ENCODE data around the gene FAF1. TPM values are rescaled to one million over a fixed set of nuclear protein-coding genes. Genes with fewer than 3 reads are reported as not detected.

Gene FAF1
- total RNA-seq, 4 donors from 2014 or later: 60.4 to 89.0 (median 67.8) TPM

- Histone ChIP-seq H3K27me3 (no peaks in the 10 kb centered on the region), H3K9me3 (no peaks in the 10 kb centered on the region), H3K4me3 (no peak overlapping the region), H3K36me3 (no peaks in the 10 kb centered on the region), H3K27ac (no peak overlapping the region), H3K4me1 (peaks cover 0 to 20% (median 0%) of the 10 kb centered on the region in 3 donors)
- ATAC-seq: no peak
- TF ChIP-seq POLR2AphosphoS5 (IDR thresholded peaks at IDR 0.05) (no peak), CTCF (IDR thresholded peaks at IDR 0.05) (no peak), EP300 (IDR thresholded peaks at IDR 0.05) (no peak), POLR2A (IDR thresholded peaks at IDR 0.05) (no peak)
- 75 to 88% methylated on average over 1 to 5 of the region's 6 CpGs for WGBS, 2 donors (ENCODE audit: low coverage in 1 of 2)
Observed at GRCh38 chr1:50930965-50931737, 28.9 kb downstream of the FAF1 start.

- H3K4me1 ChIP-seq: peaks cover 0 to 16% (median 0%) of the 10 kb centered on the region in 3 donors
- H3K4me3 ChIP-seq: no peak overlapping the region
- TF ChIP-seq CTCF (IDR thresholded peaks at IDR 0.05): no peak
- TF ChIP-seq POLR2AphosphoS5 (IDR thresholded peaks at IDR 0.05): no peak
- TF ChIP-seq POLR2A (IDR thresholded peaks at IDR 0.05): no peak
- no peak for TF ChIP-seq EP300 (IDR thresholded peaks at IDR 0.05)
- ATAC-seq: no peak
- no peaks in the 10 kb centered on the region for H3K36me3 ChIP-seq
- H3K9me3 ChIP-seq: no peaks in the 10 kb centered on the region
- no peaks in the 10 kb centered on the region for H3K27me3 ChIP-seq
- H3K27ac ChIP-seq: no peak overlapping the region
Observed at GRCh38 chr1:50930193-50930592, 29.9 kb downstream of the FAF1 start.

GRCh38 chr1:50929376-50929958 lies 30.6 kb downstream of the FAF1 start:
- Histone ChIP-seq H3K4me3 (no peak overlapping the region), H3K36me3 (no peaks in the 10 kb centered on the region), H3K9me3 (peaks cover 0 to 1% (median 0%) of the 10 kb centered on the region in 3 donors), H3K27ac (no peak overlapping the region), H3K27me3 (no peaks in the 10 kb centered on the region), H3K4me1 (peaks cover 0 to 16% (median 0%) of the 10 kb centered on the region in 3 donors)
- TF ChIP-seq EP300 (IDR thresholded peaks at IDR 0.05) (no peak), POLR2A (IDR thresholded peaks at IDR 0.05) (no peak), POLR2AphosphoS5 (IDR thresholded peaks at IDR 0.05) (no peak), CTCF (IDR thresholded peaks at IDR 0.05) (peak; percentile 55 to 61 (median 59))
- 31 to 33% methylated on average over 2 of the region's 2 CpGs for WGBS, 2 donors (ENCODE audit: low coverage in 1 of 2)
- ATAC-seq: no peak

GRCh38 chr1:50923564-50923963 lies 36.5 kb downstream of the FAF1 start:
- no peak for TF ChIP-seq POLR2AphosphoS5 (IDR thresholded peaks at IDR 0.05)
- no peak for TF ChIP-seq EP300 (IDR thresholded peaks at IDR 0.05)
- no peak for TF ChIP-seq POLR2A (IDR thresholded peaks at IDR 0.05)
- no peak for TF ChIP-seq CTCF (IDR thresholded peaks at IDR 0.05)

GRCh38 chr1:50921029-50921428 lies 39.0 kb downstream of the FAF1 start:
- Histone ChIP-seq H3K36me3 (no peaks in the 10 kb centered on the region), H3K9me3 (peaks cover 0 to 13% (median 0%) of the 10 kb centered on the region in 3 donors), H3K4me3 (no peak overlapping the region), H3K27ac (no peak overlapping the region), H3K4me1 (no peaks in the 10 kb centered on the region), H3K27me3 (no peaks in the 10 kb centered on the region)
- ATAC-seq: no peak
- 93 to 100% methylated on average over 2 to 3 of the region's 4 CpGs for WGBS, 2 donors (ENCODE audit: low coverage in 1 of 2)
- no peak for TF ChIP-seq CTCF (IDR thresholded peaks at IDR 0.05)

More at GRCh38 chr1:50923564-50923963, 36.5 kb downstream of the FAF1 start:
- peaks cover 0 to 13% (median 0%) of the 10 kb centered on the region in 3 donors for H3K9me3 ChIP-seq
- no peak overlapping the region for H3K4me3 ChIP-seq
- 100% methylated on average over 1 of the region's 1 CpG for WGBS, 2 donors (ENCODE audit: low coverage in 1 of 2)
- no peaks in the 10 kb centered on the region for H3K4me1 ChIP-seq
- ATAC-seq: no peak
- no peaks in the 10 kb centered on the region for H3K27me3 ChIP-seq
- H3K36me3 ChIP-seq: no peaks in the 10 kb centered on the region
- H3K27ac ChIP-seq: no peak overlapping the region
